M059J (cell line): ENCODE data around the gene IPO4. TPM values are rescaled to one million over a fixed set of nuclear protein-coding genes. Genes with fewer than 3 reads are reported as not detected.

Experiments
- DNase-seq: peaks from one replicate; pipeline ENCODE4 v3.0.0-alpha.2; 2012; ENCODE audit warnings: low read depth
- total RNA-seq: library from RNA; depleted of rRNA; stranded (reverse); fragments of >200 nt; shearing (Covaris generic); gene quantifications from 2 replicates; pipeline ENCODE4 v1.2.3, GENCODE V29; 2014; rRNA removed

IPO4 gene
- total RNA-seq, 1 experiment from 2014 or later: 26.8 TPM

GRCh38 chr14:24132976-24133375 lies 55.6 kb downstream of the IPO4 start:
- no peak for DNase-seq

- no peak for DNase-seq
Observed at GRCh38 chr14:24132061-24132685, 56.4 kb downstream of the IPO4 start.

GRCh38 chr14:24131549-24131966 lies 57.1 kb downstream of the IPO4 start:
- DNase-seq: no peak

GRCh38 chr14:24130717-24131548 lies 57.7 kb downstream of the IPO4 start:
- DNase-seq: no peak

DNA sequence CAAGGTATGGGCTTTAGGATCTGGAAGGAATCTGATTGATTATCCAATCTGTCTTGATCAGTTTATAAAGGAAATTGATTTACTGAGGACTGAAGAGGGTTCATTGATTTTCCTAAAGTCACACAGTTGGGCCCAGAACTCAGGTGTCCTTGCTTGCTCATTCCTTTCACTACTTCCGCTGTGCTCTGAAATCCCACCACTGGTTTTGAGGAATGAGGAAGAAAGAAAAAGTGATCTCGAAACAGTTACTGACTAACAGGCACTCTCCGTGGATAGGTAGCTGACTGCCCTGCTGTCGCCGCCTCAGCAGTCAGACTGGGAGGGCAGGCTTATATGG lies 58.3 kb downstream of the IPO4 start, which contains the start of gene FITM1:
FITM1 (plus strand) TSS at position 280 of the 337 bp plus-strand sequence. CDS start 905 bp downstream, outside the sequence.
- no peak for DNase-seq

Other genes starting within 250 kb of the IPO4 start
- 25.4 and 40.9 TPM in 2 replicates for gene DHRS4, start 235.0 kb downstream of the IPO4 start, total RNA-seq
- gene DHRS4L2, start 199.9 kb downstream of the IPO4 start, total RNA-seq: 15.1 and 20.2 TPM in 2 replicates
- gene CARMIL3, start 136.8 kb downstream of the IPO4 start, total RNA-seq: not detected in 2 replicates
- gene CPNE6, start 117.3 kb downstream of the IPO4 start, total RNA-seq: not detected in 2 replicates
- 3.5 and 15.6 TPM in 2 replicates for gene PCK2, start 94.5 kb downstream of the IPO4 start, total RNA-seq
- 67.7 and 78.7 TPM in 2 replicates for gene DCAF11, start 74.0 kb downstream of the IPO4 start, total RNA-seq
- gene NRL, start 73.9 kb downstream of the IPO4 start, total RNA-seq: 1.3 and 4.9 TPM in 2 replicates
- 0.27 TPM in 1 of 2 replicates, not detected in the other for gene FITM1, start 58.2 kb downstream of the IPO4 start, total RNA-seq
- gene PSME1, start 52.6 kb downstream of the IPO4 start, total RNA-seq: 358 and 437 TPM in 2 replicates
- gene EMC9, start 47.2 kb downstream of the IPO4 start, total RNA-seq: 30.1 and 30.6 TPM in 2 replicates
- 342 and 389 TPM in 2 replicates for gene PSME2, start 42.2 kb downstream of the IPO4 start, total RNA-seq
- gene RNF31, start 41.3 kb downstream of the IPO4 start, total RNA-seq: 64.9 and 68.0 TPM in 2 replicates
- 153 and 160 TPM in 2 replicates for gene IRF9, start 27.6 kb downstream of the IPO4 start, total RNA-seq
- gene REC8, start 16.7 kb downstream of the IPO4 start, total RNA-seq: 1.3 and 4.8 TPM in 2 replicates
- 132 and 141 TPM in 2 replicates for gene TM9SF1, start 6.6 kb upstream of the IPO4 start, total RNA-seq
- gene TSSK4, start 16.9 kb upstream of the IPO4 start, total RNA-seq: not detected in 2 replicates
- 36.5 and 44.8 TPM in 2 replicates for gene CHMP4A, start 24.7 kb upstream of the IPO4 start, total RNA-seq
- 16.9 and 23.4 TPM in 2 replicates for gene MDP1, start 27.2 kb upstream of the IPO4 start, total RNA-seq
- gene NEDD8, start 43.6 kb upstream of the IPO4 start, total RNA-seq: 335 and 388 TPM in 2 replicates
- gene GMPR2, start 44.1 kb upstream of the IPO4 start, total RNA-seq: 85.6 and 114 TPM in 2 replicates
- 45.9 and 58.1 TPM in 2 replicates for gene TINF2, start 53.8 kb upstream of the IPO4 start, total RNA-seq
- gene TGM1, start 74.4 kb upstream of the IPO4 start, total RNA-seq: 0.05 and 0.12 TPM in 2 replicates
- gene RABGGTA, start 82.8 kb upstream of the IPO4 start, total RNA-seq: 15.4 and 17.7 TPM in 2 replicates
- 15.4 and 20.9 TPM in 2 replicates for gene DHRS1, start 111.0 kb upstream of the IPO4 start, total RNA-seq
- 8.9 and 14.0 TPM in 2 replicates for gene NOP9, start 111.0 kb upstream of the IPO4 start, total RNA-seq
- gene CIDEB, start 119.2 kb upstream of the IPO4 start, total RNA-seq: not detected in 2 replicates
- 0.64 and 1.2 TPM in 2 replicates for gene LTB4R2, start 121.3 kb upstream of the IPO4 start, total RNA-seq
- gene LTB4R, start 122.7 kb upstream of the IPO4 start, total RNA-seq: 0.98 and 1.9 TPM in 2 replicates
- not detected in 2 replicates for gene ADCY4, start 146.3 kb upstream of the IPO4 start, total RNA-seq
- not detected in 2 replicates for gene RIPK3, start 151.2 kb upstream of the IPO4 start, total RNA-seq
- 0.37 and 0.44 TPM in 2 replicates for gene NFATC4, start 179.4 kb upstream of the IPO4 start, total RNA-seq
- gene NYNRIN, start 210.2 kb upstream of the IPO4 start, total RNA-seq: not detected in 2 replicates
- gene CBLN3, start 240.9 kb upstream of the IPO4 start, total RNA-seq: 0.15 and 1.2 TPM in 2 replicates
- 12.9 and 18.4 TPM in 2 replicates for gene KHNYN, start 241.1 kb upstream of the IPO4 start, total RNA-seq